Measurements from ENCODE around the gene TFPI2.

- TF ChIP-seq CTCF (IDR thresholded peaks at IDR 0.05; ENCODE audit: borderline replicate concordance, extremely low read depth, low read length, poor library complexity, severe bottlenecking) (no peak), EZH2 (IDR thresholded peaks at IDR 0.05; ENCODE audit: borderline replicate concordance, low read depth, low read length, severe bottlenecking) (no peak)
Measured at GRCh38 chr7:93890464-93891068, at the start of gene TFPI2.

All from DND-41 (cell line).